HT-29 (cell line): Measurements from ENCODE around the gene PLRG1. TPM values are rescaled to one million over a fixed set of nuclear protein-coding genes. Genes with fewer than 3 reads are reported as not detected.

ENCODE experiments used
- DNase-seq: peaks from one replicate; pipeline ENCODE4 v3.0.0-alpha.2; 2015; ENCODE audit warnings: low spot score
- total RNA-seq: library from RNA; depleted of rRNA; stranded (reverse); fragments of >200 nt; shearing (Covaris generic); gene quantifications from 2 replicates; pipeline ENCODE4 v1.2.3, GENCODE V29; 2014

PLRG1 gene
- total RNA-seq, 1 experiment from 2014 or later, result 50.0 TPM

GRCh38 chr4:154574311-154574710 is 24.1 kb upstream of the PLRG1 start:
- no peak for DNase-seq

DNA sequence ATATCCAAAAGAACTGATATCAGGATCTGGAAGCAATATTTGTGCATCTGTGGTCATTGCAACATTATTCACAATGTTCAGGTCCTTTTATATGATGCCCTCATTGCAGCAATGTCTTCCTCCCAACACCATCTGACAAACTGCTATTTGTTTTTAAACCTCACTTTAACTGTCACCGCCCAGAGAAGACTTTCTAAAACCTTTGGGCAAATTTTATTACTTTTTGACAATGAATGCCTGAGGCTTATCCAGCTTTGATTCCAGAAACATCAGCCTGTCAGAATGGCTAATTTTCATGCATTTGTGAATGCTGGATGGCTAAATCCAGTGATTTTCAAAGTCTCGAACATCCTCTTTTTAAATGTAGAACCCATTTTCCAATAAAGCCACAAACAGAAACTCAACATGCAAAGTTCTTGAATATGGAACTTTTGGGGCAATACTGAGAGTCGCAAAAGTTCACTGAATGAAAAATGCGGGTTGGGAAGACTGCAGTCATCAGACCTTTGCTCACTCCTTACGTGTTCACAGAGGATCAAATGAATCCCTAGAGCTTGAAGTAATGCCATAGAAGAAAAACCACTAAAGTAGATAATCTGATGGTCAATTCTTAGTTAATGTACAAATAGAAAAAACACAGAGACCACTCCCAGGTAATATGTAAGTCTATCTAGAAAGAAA is 23.1 kb upstream of the PLRG1 start:
- DNase-seq, result no peak

GRCh38 chr4:154569584-154569983 is 19.4 kb upstream of the PLRG1 start:
- DNase-seq, result no peak

- no peak for DNase-seq
Measured at GRCh38 chr4:154569028-154569427, 18.8 kb upstream of the PLRG1 start.

DNA sequence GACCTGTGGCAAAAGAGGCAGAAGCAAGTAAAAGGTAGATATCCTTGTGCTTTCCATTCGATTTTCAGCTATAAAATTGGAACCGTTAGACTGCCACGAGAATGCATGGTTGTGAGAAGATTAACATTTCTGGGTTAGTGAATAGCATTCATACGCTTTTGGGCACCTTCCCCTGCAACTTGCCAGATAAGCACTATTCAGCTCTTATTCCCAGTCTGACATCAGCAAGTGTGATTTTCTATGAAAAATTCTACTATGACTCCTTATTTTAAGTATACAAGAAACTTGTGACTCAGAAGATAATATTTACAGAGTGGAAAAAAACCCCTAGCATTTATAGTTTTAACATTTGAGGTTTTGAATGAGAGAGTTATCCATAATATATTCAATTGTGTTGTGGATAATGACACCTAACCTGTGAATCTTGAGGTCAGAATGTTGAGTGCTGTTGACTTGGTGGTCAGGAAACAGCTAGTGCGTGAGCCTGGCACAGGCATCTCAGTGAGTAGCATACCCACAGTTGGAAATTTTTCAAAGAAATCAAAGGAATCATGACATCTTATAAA is 16.5 kb upstream of the PLRG1 start:
- DNase-seq, result no peak

GRCh38 chr4:154565704-154566103 is 15.5 kb upstream of the PLRG1 start:
- no peak for DNase-seq

- DNase-seq, result no peak
Measured at GRCh38 chr4:154564311-154564710, 14.1 kb upstream of the PLRG1 start.

GRCh38 chr4:154562697-154563254 is 12.6 kb upstream of the PLRG1 start, which contains the start of gene FGB:
FGB (plus strand) TSS chr4:154563011; CDS start chr4:154563019, 8 bp downstream.
- DNase-seq, result no peak

GRCh38 chr4:154560824-154561231 is 10.6 kb upstream of the PLRG1 start:
- DNase-seq, result no peak

- no peak for DNase-seq
Measured at GRCh38 chr4:154560419-154560801, 10.2 kb upstream of the PLRG1 start.

- peak; percentile 76 for DNase-seq
Measured at GRCh38 chr4:154559494-154560418, 9.6 kb upstream of the PLRG1 start.

DNA sequence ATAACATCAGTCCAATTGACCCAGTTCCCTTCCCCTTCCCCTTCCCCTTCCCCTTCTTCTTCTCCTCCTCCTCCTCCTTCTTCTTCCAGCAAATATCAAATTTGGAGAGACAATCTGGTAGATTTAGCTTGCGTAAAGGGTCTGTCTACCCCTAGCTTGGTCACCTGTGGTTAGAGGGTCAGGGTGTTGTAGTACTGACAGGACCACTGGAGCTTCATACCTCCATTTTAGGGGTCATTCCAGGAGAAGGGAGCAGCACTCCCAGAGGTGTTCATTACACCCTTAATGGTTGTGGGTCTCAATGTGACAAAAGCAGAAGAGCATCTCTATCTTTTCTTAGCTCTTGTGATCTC is 8.9 kb upstream of the PLRG1 start:
- DNase-seq, result no peak

DNA sequence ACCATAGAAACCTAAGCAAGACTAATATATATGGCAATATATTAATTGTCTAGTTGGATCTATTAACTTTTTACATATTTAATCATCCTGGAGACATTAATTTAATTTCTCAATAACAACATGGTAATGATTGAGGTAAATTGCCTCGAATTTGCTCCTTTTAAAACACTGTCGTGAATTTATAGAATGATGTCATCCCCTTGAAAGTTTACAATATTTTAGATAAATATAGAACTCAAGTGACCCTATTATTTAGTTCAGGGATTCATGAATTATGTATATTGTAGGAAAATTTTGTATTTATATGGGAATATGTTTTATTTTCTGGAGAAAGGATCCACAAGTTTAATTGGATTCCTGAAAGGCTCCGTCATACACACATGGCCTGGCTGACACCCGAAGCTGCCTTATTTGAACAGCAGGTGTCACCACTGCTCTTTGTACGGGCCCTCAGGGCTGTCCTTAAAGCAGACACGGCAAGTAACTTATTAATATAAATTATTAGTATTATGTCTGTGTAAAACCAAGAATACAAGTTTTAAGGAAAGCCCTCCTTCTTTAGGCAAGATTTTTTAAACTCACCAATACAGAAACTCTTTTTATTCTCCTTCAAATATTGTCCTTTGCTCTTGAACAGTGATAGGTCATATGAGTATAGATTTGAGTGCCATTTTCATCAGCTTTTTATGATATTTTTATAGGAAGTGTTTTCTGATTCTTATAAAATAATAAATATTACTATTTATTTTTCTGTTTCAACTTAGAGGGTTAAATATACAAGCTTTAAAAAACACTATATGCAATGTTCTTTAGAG is 1.9 kb upstream of the PLRG1 start:
- DNase-seq, result peak; percentile 80

DNA sequence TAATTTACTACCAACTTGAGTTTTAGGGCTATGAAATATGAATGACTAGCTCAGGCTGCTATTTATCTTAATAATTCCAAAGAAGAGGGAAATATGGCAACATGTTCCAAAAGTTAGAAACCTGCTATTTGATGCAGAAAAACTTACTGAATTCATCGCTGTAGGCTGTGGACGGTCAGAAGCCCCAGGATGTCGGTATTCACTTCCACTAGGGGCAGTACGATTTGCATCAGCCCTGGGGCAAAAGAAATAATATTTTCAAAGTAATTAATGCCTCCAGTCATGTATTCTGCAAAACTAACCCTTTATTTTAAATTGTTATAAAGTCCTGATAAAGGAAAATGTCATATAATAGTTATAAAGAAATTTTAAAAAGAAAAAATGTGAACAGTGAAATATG is 4.5 kb downstream of the PLRG1 start:
- DNase-seq, result no peak

- no peak for DNase-seq
Measured at GRCh38 chr4:154542271-154542879, 7.8 kb downstream of the PLRG1 start.

DNA sequence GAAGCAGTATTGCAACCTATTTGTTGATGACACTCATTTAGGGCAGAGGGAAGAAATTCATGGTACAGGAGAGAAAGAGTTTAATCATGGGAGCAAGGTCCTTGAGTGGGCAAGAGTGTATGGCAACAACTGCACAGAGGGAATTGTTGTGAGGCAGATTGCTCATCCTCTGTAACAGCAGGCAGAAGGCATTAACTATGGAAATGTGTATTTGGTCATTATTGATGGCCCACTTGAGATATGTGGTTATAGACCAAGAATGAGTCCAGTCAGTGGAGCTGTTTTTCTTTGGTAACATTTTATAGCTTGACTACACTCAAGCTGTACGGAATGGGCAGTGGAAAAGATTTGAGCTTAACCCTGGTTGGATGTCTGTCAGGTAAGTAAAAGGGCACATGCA is 15.9 kb downstream of the PLRG1 start:
- DNase-seq, result no peak

- DNase-seq, result no peak
Measured at GRCh38 chr4:154529728-154530519, 20.3 kb downstream of the PLRG1 start.

GRCh38 chr4:154528869-154529268 is 21.3 kb downstream of the PLRG1 start:
- DNase-seq, result no peak

GRCh38 chr4:154527308-154527707 is 22.9 kb downstream of the PLRG1 start:
- DNase-seq, result no peak

DNA sequence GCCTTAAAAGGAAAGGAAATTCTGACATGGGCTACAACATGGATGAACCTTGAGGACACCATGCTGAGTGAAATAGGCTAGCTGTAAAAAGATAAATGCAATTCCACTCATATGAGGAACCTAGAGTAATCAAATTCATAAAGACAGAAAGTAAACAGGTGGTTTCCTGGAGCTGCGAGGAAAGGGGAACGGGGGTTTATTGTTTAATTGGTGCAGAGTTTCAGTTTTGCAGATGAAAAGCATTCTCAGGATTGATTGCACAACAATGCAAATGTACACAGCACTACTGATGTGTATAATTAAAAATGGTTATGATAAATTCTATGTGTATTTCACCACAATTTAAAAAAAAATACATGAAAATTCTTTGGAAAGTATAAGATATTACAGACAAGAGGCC is 24.0 kb downstream of the PLRG1 start:
- DNase-seq, result no peak
